ENCODE measurements around the gene YBEY. TPM values are rescaled to one million over a fixed set of nuclear protein-coding genes. Genes with fewer than 3 reads are reported as not detected.
A peak's percentile ranks its signal among the peaks of the same experiment; 100 is the strongest.

The YBEY gene
- total and polyA plus RNA-seq, 12 donors: 11.9 to 25.7 (median 16.7) TPM

DNA sequence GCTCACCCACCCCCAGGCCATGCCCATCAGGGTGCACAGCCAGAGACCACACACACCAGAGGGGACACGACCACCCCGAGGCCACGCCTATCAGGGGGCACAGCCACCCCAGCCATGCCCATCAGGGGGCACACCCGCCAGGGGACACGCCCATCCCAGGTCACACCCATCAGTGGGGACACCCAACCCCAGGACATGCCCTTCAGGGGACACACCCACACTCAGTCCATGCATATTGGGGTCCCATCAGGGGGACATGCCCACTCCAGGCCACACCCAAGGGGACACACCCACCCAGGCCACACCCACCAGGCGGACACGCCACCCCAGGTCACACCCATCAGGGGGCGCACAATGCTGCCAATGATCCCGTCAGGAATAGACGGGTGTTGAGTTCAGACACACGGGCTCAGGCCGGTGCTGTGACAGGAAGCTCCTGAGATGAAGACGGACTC, 21.4 kb upstream of the YBEY start:
- 89 to 92% methylated on average over 13 of the region's 13 CpGs for WGBS, 2 donors

DNA sequence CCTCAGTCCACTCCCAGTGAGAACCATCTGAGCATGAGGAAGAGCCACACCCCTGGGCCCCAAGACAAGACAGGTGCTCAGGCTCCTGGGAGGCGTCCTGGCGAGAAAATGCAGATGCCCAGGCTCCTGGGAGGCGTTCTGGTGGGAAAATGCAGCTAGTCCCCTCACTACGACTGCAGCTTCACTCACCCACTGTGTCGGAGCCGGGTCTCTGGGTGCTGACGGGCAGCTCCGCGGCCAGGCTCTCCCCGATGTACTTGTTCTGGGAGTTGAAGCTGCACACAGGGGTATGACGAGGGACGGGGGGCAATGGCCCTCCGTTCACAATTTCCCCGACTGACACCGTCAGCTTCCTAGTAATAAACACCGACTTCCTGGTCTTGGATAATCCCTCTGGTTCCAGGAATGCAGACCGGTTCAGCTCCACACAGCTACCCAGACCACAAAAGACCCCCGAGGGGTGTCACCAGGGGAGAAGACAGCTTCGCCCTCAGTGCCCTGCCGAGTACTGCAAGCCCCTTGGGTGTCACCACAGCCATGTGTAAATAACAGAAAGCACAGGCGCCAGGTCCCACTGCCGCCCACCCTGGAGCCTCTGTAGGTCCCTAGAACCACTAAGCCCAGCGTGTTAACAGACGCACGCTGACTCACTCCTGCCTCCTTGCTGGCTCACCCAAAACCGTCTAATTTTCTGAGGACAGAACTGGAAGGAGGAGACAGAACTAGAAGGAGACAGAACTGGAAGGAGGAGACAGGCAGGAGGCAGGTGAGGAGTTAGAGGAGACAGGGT, 20.2 kb upstream of the YBEY start:
- no peaks in the 10 kb centered on the region for H3K9me3 ChIP-seq
- ATAC-seq (no peak), DNase-seq (no peak)
- no peaks in the 10 kb centered on the region for H3K4me1 ChIP-seq
- no peak overlapping the region for H3K27ac ChIP-seq
- intact Hi-C loops (cut with DNase I): loop anchor here in 2 of 10 donors (10.0 kb wide), 2 partner anchors 49 to 169 kb away; no protein-coding TSS in a partner anchor
- TF ChIP-seq, protein P1, sequence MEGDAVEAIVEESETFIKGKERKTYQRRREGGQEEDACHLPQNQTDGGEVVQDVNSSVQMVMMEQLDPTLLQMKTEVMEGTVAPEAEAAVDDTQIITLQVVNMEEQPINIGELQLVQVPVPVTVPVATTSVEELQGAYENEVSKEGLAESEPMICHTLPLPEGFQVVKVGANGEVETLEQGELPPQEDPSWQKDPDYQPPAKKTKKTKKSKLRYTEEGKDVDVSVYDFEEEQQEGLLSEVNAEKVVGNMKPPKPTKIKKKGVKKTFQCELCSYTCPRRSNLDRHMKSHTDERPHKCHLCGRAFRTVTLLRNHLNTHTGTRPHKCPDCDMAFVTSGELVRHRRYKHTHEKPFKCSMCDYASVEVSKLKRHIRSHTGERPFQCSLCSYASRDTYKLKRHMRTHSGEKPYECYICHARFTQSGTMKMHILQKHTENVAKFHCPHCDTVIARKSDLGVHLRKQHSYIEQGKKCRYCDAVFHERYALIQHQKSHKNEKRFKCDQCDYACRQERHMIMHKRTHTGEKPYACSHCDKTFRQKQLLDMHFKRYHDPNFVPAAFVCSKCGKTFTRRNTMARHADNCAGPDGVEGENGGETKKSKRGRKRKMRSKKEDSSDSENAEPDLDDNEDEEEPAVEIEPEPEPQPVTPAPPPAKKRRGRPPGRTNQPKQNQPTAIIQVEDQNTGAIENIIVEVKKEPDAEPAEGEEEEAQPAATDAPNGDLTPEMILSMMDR (IDR thresholded peaks at IDR 0.05): no peak
- 88 to 89% methylated on average over 26 of the region's 26 CpGs for WGBS, 2 donors
- no peaks in the 10 kb centered on the region for H3K27me3 ChIP-seq
- no peak overlapping the region for H3K4me3 ChIP-seq
- peaks cover 8 to 100% (median 81%) of the 10 kb centered on the region in 9 donors for H3K36me3 ChIP-seq

More for the DNA sequence above, 21.4 kb upstream of the YBEY start:
- Histone ChIP-seq H3K4me1 (no peaks in the 10 kb centered on the region), H3K36me3 (peaks cover 6 to 100% (median 81%) of the 10 kb centered on the region in 9 donors), H3K27me3 (no peaks in the 10 kb centered on the region), H3K27ac (no peak overlapping the region), H3K4me3 (no peak overlapping the region), H3K9me3 (no peaks in the 10 kb centered on the region)
- DNase-seq: no peak
- intact Hi-C loops (cut with DNase I): loop anchor here in 2 of 10 donors (10.0 kb wide), 2 partner anchors 50 to 170 kb away; no protein-coding TSS in a partner anchor
- ATAC-seq: peak in 3 of 8 donors; percentile 27 to 60 (median 32)
- TF ChIP-seq, protein P1 (IDR thresholded peaks at IDR 0.05): no peak

DNA sequence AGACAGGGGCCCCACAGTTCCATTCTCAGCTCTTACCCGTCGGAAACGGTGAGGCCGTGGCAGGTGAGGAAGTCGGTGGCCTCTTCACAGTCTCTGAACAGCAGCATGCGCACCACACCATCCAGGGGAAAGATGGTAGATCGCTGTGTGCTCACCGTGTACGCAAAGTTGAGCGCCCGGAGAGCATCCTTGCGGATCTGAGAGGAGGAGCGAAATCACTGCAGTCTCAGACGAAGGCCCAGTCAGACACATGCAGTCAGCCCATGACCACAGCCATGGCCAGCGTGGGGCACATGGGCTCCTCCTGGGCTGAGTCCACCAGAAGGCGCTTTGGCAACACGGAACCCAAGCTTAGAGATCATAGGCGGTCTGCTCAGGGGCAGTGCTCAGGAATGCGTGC, 19.2 kb upstream of the YBEY start:
- no peaks in the 10 kb centered on the region for H3K4me1 ChIP-seq
- no peaks in the 10 kb centered on the region for H3K9me3 ChIP-seq
- TF ChIP-seq, protein P1 (IDR thresholded peaks at IDR 0.05): no peak
- H3K27me3 ChIP-seq: no peaks in the 10 kb centered on the region
- no peak overlapping the region for H3K27ac ChIP-seq
- 92 to 93% methylated on average over 19 of the region's 19 CpGs for WGBS, 2 donors
- H3K36me3 ChIP-seq: peaks cover 8 to 100% (median 82%) of the 10 kb centered on the region in 9 donors
- H3K4me3 ChIP-seq: no peak overlapping the region
- intact Hi-C loops (cut with DNase I): loop anchor here in 2 of 10 donors (10.0 kb wide), 2 partner anchors 48 to 168 kb away; no protein-coding TSS in a partner anchor
- DNase-seq: no peak
- ATAC-seq: no peak

DNA sequence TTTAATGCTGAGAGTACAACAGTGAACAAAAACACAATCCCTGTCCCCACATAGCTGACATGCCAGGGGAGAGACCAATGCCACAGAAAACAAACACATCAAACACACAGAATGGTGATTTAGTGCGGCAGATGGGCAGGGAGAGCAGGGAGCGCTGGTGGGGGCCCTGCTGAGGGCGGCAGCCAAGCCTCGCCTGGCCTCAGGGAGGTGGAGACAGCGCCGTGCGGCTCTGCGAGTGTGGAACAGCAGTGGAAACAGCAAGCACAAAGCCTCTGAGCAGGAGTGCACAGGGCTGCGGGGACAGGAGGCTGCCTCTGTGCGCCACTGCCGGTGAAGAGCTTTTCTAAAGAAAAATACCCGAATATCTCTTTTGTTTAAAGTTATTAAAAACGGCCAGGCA, 17.8 kb upstream of the YBEY start:
- intact Hi-C loops (cut with DNase I): loop anchor here in 2 of 10 donors (10.0 kb wide), 2 partner anchors 46 to 166 kb away; no protein-coding TSS in a partner anchor
- Histone ChIP-seq H3K9me3 (no peaks in the 10 kb centered on the region), H3K4me1 (no peaks in the 10 kb centered on the region), H3K27me3 (no peaks in the 10 kb centered on the region), H3K4me3 (no peak overlapping the region), H3K36me3 (peaks cover 13 to 100% (median 93%) of the 10 kb centered on the region in 9 donors), H3K27ac (no peak overlapping the region)
- no peak for DNase-seq
- ATAC-seq: no peak
- TF ChIP-seq, protein P1 (IDR thresholded peaks at IDR 0.05): no peak
- 94 to 95% methylated on average over 13 of the region's 13 CpGs for WGBS, 2 donors

Data from heart right ventricle (tissue), 16 donors.